ENCODE data around the gene ZNF236. TPM values are rescaled to one million over a fixed set of nuclear protein-coding genes. Genes with fewer than 3 reads are reported as not detected.

ZNF236 gene
- total and polyA plus RNA-seq, 2 of the 8 experiments (the other 6 are each of a cell fraction or from before 2014, with no cell fraction given): 6.7 to 14.5 TPM

GRCh38 chr18:76803413-76803812 lies 18.9 kb upstream of the ZNF236 start:
- Histone ChIP-seq H2AK5ac (ENCODE audit: low read depth, low read length) (no peak overlapping the region), H3K9ac (replicated peaks in 1 of 4; ENCODE audit: extremely low read depth in 1 of 4, low read depth in 3 of 4, low read length in 3 of 4) (no peak overlapping the region), H2BK120ac (replicated peaks; ENCODE audit: low read depth, low read length) (no peak overlapping the region), H2BK12ac (ENCODE audit: low read depth, low read length) (no peak overlapping the region), H4K8ac (ENCODE audit: extremely low read depth, insufficient read depth, low read length) (no peak overlapping the region), H2BK5ac (ENCODE audit: low read depth, low read length) (no peak overlapping the region), H3K9me3 (ENCODE audit: insufficient read depth in 2 of 2, low read depth in 1 of 2, low read length in 1 of 2) (no peaks in the 10 kb centered on the region), H3K27me3 (replicated peaks in 1 of 4; ENCODE audit: control insufficient read depth in 3 of 4, extremely low read depth in 1 of 4, insufficient read depth in 3 of 4, low read length in 3 of 4) (no peaks in the 10 kb centered on the region), H2AFZ (ENCODE audit: low read length) (0 out of 2 replicates have a peak overlapping the region, but pooled peaks have one; percentile 43), H3K27ac (ENCODE audit: low read depth, low read length) (no peak overlapping the region), H3K18ac (ENCODE audit: extremely low read depth, low read length) (no peak overlapping the region), H4K5ac (ENCODE audit: insufficient read length, low read depth, low read length) (no peak overlapping the region), H3K4me3 (ENCODE audit: extremely low read depth in 1 of 4, insufficient read depth in 2 of 4, low read depth in 3 of 4, low read length in 4 of 4) (no peak overlapping the region), H2BK20ac (ENCODE audit: low read length) (no peak overlapping the region), H4K20me1 (replicated peaks in 1 of 2; ENCODE audit: control insufficient read depth in 1 of 2, insufficient read depth in 2 of 2, low read length in 2 of 2) (no peaks in the 10 kb centered on the region), H3K79me1 (ENCODE audit: low read depth, low read length) (no peaks in the 10 kb centered on the region), H3K23me2 (ENCODE audit: low read depth, low read length) (no peaks in the 10 kb centered on the region; the same call in 1 of the 2 replicates), H3K23ac (ENCODE audit: insufficient read length) (no peak overlapping the region), H3K36me3 (ENCODE audit: control insufficient read depth in 2 of 4, insufficient read depth in 4 of 4, low read length in 3 of 4) (no peaks in the 10 kb centered on the region), H4K91ac (replicated peaks; ENCODE audit: insufficient read length, low read length) (no peak overlapping the region), H2BK15ac (ENCODE audit: low read length) (no peak overlapping the region), H3K4me2 (ENCODE audit: insufficient read depth in 1 of 2, low read depth in 2 of 2, low read length in 2 of 2) (peak overlapping the region in 1 of 2 experiments; percentile 40; a peak in 2 of 4 replicates), H3K56ac (replicated peaks; ENCODE audit: insufficient read length, low read depth, low read length) (no peak overlapping the region), H3K79me2 (ENCODE audit: control insufficient read depth in 1 of 2, insufficient read depth in 2 of 2, low read length in 2 of 2) (no peaks in the 10 kb centered on the region), H3K4ac (replicated peaks; ENCODE audit: insufficient read length, low read depth, low read length) (no peak overlapping the region), H3K4me1 (replicated peaks in 1 of 4; ENCODE audit: control insufficient read depth in 3 of 4, insufficient read depth in 4 of 4, low read length in 3 of 4) (peaks cover 0 to 2% (median 0%) of the 10 kb centered on the region in 4 experiments; a peak in 2 of 7 replicates), H3K14ac (ENCODE audit: insufficient read length) (no peak overlapping the region)
- POLR2A ChIA-PET (ENCODE audit: partially characterized antibody): interaction anchor here (1.1 to 3.6 kb wide), 3 partner anchors 9 to 20 kb away, joined by 3 to 14 read pairs (median 4); partner anchors contain the start of gene ZNF236
- DNase-seq (ENCODE audit: low read depth in 1 of 2, low spot score in 2 of 2): no peak
- WGBS, 2 experiments (ENCODE audit: extremely low coverage in 1 of 2, insufficient coverage in 1 of 2, insufficient read length in 1 of 2, insufficient replicate concordance in 2 of 2, low coverage in 1 of 2, low lambda C conversion rate in 2 of 2, missing lambda C conversion rate in 1 of 2): 47% methylated on average over 5 of the region's 5 CpGs; no CpG with 5 or more reads in 1 of the 2 experiments
- no peak for FAIRE-seq
- CTCF ChIA-PET (ENCODE audit: partially characterized antibody): interaction anchor here (0.8 to 4.7 kb wide), 36 partner anchors 10 to 949 kb away, joined by 3 to 72 read pairs (median 4); no protein-coding TSS in a partner anchor
- no peak for TF ChIP-seq JUN (IDR thresholded peaks at IDR 0.05; ENCODE audit: low read depth, low read length)
- TF ChIP-seq, protein P1, sequence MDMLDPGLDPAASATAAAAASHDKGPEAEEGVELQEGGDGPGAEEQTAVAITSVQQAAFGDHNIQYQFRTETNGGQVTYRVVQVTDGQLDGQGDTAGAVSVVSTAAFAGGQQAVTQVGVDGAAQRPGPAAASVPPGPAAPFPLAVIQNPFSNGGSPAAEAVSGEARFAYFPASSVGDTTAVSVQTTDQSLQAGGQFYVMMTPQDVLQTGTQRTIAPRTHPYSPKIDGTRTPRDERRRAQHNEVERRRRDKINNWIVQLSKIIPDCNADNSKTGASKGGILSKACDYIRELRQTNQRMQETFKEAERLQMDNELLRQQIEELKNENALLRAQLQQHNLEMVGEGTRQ (IDR thresholded peaks at IDR 0.05; ENCODE audit: low read length): no peak
- TF ChIP-seq BACH1 (IDR thresholded peaks at IDR 0.05; ENCODE audit: low read length): no peak
- TF ChIP-seq BRCA1 (IDR thresholded peaks at IDR 0.05; ENCODE audit: low read depth, low read length): no peak
- TF ChIP-seq, protein P2, sequence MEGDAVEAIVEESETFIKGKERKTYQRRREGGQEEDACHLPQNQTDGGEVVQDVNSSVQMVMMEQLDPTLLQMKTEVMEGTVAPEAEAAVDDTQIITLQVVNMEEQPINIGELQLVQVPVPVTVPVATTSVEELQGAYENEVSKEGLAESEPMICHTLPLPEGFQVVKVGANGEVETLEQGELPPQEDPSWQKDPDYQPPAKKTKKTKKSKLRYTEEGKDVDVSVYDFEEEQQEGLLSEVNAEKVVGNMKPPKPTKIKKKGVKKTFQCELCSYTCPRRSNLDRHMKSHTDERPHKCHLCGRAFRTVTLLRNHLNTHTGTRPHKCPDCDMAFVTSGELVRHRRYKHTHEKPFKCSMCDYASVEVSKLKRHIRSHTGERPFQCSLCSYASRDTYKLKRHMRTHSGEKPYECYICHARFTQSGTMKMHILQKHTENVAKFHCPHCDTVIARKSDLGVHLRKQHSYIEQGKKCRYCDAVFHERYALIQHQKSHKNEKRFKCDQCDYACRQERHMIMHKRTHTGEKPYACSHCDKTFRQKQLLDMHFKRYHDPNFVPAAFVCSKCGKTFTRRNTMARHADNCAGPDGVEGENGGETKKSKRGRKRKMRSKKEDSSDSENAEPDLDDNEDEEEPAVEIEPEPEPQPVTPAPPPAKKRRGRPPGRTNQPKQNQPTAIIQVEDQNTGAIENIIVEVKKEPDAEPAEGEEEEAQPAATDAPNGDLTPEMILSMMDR (IDR thresholded peaks at IDR 0.05; ENCODE audit: control extremely low read depth in 1 of 3, insufficient read depth in 1 of 3, low read depth in 1 of 3, low read length in 3 of 3): no peak
- TF ChIP-seq RAD21 (IDR thresholded peaks at IDR 0.05 in 1 of 2, conservative IDR thresholded peaks at IDR 0.05 in 1 of 2; ENCODE audit: low read depth in 2 of 2, low read length in 2 of 2): no peak
- TF ChIP-seq SP4 (IDR thresholded peaks at IDR 0.05; ENCODE audit: low read length): no peak
- TF ChIP-seq TAF7 (optimal IDR thresholded peaks at IDR 0.05; ENCODE audit: borderline replicate concordance, low read depth, low read length): no peak

Data from H1 (cell line).